GM18519 (cell line): ENCODE measurements around the gene TUFM.
"Not testable (repeated sequence)": the region's sequence is repeated elsewhere in the genome, so short reads cannot be mapped to it uniquely, and the experiment has no call there.

ENCODE experiments used
- ATAC-seq: cut with Tn5 transposase; IDR thresholded peaks from one replicate; pipeline ENCODE4 v1.9.1; 2021; ENCODE audit warnings: mild to moderate bottlenecking, moderate library complexity; ENCODE audit not compliant: unreplicated experiment, low FRiP score

Gene TUFM

DNA sequence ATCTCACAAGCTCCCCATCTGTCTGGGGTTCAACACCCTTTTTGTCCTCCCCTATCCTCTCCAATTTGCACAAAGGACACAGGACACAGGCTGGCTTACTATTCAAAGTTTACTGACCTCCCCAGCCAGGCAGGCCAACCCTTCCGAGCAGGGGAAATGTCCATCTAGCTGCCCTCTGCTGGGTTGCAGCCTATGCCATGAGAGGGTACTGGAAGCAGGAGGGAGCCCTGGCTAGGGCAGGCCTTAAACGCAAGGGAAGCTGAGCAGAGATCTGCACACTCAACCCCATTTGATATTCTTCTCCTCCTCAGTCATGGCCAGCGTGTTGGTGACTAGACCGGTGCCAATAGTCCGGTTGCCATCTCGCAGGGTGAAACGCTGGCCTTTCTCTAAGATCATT is 3.5 kb downstream of the TUFM start:
- no peak for ATAC-seq

DNA sequence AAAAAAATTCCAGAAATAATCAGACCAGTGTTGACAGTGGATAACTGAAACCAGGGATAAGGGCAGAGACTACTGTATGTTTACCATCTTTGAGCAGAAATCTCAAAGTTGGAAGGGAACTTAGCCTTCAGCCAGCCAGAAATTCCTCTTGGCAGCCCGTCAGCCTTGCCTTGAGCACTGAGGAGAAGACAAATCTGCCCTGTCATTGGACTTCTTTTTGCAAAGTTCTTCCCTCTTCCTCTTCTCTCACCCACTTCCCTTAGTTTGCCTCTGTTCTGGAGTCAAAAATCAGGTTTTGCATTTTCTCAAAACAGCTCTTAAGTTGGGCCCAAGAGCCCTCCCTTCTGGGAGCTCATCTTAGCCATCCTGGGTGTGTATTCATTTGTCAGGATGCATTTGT is 6.2 kb downstream of the TUFM start:
- ATAC-seq: no peak

DNA sequence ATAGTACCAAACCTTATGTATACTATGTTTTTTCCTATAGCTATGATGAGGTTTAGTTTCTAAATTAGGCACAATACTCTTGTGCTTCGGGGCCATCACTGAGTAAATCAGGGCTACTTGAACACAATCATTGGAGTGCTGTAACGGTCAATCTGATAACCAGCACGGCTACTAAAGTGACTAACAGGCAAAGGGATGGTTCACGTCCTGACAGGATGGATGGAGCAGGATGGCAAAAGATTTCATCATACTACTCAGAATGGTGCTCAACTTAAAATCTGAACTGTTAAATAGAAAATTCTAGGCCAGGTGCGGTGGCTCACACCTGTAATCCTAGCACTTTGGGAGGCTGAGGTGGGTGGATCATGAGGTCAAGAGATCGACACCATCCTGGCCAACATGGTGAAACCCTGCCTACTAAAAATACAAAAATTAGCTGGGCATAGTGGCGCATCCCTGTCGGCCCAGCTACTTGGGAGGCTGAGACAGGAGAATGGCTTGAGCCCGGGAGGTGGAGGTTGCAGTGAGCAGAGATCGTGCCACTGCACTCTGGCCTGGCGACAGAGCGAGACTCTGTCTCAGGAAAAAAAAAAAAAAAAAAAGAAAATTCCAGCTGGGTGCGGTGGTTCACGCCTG is 7.0 kb downstream of the TUFM start:
- no peak for ATAC-seq

DNA sequence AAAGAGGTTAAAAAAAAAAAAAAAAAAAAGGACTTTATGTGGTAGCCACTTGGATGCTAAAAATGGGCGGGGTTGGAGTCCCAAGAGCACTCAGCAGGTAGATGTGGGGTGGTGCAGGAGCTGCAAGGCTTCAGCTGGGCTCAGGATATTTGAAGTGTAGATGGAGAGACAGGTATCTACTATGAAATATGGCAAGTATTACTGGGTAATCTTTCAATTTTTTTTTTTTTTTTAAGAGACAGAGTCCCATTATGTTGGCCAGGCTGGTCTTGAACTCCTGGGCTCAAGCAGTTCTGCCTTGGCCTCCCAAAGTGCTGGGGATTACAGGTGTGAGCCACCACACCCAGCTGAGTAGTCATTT is 7.6 kb downstream of the TUFM start:
- ATAC-seq: no peak

DNA sequence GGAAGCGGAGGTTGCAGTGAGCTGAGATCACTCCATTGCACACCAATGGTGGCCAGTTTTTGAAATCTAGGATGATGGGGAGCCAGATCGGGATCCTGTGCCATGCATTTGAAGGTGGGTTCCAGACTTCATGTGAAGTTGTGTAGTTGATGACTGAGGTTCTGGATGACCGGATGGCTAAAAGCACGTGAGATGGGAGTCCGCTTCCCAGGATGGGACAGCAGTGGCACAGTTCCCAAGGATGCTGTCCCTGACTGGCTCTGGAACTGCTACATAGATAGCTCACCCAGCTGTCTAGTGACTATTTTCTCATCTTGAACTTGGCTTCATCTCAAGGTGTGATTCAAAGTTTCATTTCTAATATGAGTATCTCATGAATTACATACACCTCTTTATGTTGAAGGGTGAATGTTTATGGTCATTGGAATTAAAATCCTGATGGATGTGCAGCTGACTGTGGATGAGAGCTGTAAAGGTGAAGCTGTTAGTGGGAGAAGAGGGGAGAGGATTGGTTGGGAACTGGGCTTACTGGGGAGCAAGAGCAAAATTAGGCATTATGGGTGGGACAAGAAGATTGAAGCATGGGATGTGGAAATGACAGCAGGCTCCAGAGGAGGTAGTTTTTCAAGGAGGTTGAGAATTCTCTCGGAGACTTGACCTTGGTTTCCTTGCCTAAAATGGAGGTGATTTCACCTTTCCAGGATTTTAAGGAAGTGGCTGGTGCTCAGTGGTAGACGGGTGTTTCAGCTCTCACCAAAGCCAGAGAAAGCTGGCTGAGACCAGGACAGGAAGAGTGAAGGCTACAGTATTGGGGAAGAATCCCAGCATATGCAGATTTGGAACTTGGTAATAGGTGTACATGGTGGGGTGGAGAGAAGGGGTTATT is 8.2 kb downstream of the TUFM start:
- ATAC-seq: no peak

DNA sequence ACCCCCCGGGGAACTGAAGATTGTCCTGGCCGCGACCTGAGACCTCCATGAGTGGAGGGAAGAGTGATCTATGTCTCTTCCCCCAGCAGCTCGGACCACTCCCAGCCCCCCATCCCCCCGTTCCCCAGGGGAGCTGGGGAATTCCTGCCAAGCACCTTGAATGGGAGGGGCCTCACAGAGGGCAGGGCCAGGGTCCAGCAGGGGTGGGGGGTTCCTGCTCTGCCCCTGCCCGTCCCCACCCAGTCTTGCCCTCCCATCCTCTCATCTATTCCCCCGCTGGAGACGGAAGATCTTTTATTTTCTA is 9.4 kb downstream of the TUFM start:
- ATAC-seq: no peak

DNA sequence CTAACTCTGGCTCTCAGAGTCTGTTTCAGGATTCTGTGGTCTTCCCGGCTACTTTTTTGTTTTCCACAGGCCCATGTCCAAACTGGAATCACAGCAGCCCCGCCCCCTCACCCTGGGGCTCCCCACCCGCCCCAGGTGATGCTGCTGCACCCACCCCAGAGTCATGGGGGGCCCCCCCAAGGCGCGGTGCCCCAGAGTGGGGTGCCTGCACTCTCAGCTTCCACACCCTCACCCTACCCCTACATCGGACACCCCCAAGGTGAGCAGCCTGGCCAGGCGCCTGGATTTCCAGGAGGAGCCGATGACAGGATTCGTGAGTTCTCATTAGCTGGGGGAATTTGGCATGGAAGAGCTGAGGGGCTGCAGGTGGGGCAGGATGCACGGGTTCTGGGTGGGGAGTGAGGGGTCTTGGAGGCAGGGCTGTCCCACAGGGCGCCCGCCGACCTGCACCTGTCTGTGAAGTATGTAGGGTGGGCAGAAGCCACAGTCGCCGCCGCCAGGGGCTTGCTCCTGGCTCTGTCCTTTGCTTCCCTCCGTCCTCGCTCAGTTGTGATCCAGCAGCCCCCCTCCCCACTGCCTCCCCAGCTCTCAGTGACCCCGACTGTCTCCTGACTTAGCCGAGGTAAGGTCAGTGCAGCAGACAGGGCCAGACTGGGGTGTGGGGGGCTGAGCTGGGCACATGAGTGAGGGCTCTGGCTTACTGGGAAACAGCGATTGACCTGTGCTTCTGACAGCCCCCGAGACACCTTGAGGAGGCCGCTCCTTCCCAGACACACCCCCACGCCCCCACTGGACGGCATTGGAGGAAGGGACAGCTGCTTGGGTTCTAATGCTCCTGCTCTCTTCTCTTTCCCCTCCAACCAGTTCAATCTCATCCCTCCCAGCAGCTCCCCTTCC is 10.0 kb downstream of the TUFM start:
- ATAC-seq: no peak

DNA sequence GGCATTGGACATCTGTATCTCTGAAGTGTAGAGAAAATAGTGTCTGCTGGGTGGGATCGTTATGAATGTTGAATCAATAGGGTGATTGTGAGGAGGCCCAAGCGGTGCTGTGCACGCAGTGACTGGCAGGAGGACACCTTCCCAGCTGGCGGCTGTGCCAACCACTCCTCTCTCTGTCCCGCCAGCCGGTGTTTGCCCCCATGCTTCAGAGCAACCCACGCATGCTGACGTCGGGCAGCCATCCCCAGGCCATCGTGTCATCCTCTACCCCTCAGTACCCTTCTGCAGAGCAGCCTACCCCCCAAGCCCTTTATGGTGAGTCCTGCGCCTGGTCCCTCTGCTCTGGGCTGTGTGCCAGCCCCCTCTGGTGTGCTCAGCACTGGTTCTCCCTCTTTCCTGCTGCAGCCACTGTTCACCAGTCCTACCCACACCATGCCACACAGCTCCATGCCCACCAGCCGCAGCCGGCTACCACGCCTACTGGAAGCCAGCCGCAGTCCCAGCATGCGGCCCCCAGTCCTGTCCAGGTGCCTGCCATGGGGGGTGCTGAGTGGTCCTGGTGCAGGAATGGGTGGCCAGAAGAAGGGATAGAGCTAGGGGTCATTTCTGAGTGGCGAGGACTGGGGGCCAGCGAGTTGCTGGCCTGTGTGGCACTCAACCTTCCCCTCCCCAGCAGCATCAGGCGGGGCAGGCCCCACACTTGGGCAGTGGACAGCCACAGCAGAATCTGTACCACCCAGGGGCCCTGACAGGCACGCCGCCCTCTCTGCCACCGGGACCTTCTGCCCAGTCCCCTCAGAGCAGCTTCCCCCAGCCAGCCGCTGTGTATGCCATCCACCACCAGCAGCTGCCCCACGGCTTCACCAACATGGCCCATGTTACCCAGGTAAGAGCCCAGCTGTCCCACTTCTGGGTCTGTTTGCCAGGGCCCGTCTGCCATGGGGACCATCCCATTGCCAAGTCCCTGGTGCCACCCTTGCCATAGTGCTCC is 11.0 kb downstream of the TUFM start:
- no peak for ATAC-seq

DNA sequence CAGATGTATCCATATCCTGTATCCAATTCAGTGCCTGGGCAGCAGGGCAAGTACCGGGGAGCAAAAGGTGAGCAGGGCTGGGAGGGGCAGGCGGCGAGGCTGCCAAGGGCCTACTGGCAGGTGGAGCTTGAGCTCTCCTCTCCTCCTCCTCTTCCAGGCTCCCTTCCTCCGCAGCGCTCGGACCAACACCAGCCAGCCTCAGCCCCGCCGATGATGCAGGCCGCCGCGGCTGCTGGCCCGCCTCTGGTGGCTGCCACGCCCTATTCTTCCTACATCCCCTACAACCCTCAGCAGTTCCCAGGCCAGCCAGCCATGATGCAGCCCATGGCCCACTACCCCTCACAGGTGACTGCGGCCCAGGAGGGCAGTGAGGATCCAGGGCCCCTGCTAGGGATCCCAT is 11.8 kb downstream of the TUFM start:
- ATAC-seq: no peak

DNA sequence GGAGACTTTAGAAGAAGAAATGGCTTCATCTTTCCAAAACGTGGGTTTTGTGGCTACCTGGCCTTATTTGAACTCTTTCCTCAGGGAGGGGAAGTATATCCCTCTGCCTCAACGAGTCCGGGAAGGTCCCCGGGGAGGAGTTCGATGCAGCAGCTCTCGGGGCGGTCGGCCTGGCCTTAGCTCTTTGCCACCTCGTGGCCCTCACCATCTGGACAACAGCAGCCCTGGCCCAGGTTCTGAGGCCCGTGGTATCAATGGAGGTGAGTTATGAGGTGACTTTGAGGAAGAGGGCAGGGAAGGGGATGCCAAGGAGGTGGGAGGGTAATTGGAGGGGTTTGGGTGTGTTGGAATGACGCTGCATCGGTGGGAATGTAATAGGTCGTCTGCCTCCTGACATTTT is 15.6 kb downstream of the TUFM start:
- ATAC-seq: no peak

DNA sequence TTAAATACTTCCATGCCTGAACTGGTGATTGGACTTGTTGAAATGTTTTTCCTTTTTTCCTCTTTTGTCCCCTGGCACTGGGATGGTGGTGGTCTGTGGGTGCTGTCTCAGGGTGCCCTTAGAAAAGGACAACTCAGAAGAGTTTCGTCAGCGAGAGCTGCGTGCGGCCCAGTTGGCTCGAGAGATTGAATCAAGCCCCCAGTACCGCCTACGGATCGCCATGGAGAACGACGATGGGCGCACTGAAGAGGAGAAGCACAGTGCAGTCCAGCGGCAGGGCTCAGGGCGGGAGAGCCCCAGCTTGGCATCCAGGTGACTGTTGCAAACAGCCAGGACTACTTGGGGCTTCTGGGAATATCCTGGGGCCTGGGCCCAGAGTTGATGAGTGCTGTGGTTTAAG is 16.4 kb downstream of the TUFM start:
- ATAC-seq: no peak

DNA sequence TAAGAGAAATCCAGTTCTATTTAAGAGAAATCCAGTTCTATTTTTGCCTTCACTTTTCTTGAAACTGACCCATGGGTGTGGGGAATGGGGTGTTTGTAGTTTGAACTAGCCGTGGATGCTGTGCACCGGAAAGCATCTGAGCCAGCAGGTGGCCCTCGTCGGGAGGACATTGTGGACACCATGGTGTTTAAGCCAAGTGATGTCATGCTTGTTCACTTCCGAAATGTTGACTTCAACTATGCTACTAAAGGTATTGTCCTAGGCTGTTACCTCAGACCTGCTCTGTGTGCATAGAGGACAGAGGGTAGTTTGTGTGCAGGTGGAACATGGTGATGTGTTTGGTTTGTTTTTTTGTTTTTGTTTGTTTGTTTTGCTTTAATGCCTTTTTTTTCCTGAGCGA is 20.0 kb downstream of the TUFM start:
- ATAC-seq: no peak

DNA sequence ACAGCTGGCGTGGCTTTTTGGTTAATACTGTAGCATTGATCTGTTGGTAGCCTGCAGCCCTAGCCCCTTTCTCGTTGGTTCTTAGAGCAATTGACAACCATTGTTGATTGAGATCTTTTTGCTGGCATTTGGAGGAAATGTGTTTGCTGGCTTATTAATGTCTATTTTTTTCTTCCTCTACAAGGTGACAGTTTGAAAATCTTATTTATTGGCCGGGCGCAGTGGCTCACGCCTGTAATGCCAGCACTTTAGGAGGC is 21.5 kb downstream of the TUFM start:
- no peak for ATAC-seq

DNA sequence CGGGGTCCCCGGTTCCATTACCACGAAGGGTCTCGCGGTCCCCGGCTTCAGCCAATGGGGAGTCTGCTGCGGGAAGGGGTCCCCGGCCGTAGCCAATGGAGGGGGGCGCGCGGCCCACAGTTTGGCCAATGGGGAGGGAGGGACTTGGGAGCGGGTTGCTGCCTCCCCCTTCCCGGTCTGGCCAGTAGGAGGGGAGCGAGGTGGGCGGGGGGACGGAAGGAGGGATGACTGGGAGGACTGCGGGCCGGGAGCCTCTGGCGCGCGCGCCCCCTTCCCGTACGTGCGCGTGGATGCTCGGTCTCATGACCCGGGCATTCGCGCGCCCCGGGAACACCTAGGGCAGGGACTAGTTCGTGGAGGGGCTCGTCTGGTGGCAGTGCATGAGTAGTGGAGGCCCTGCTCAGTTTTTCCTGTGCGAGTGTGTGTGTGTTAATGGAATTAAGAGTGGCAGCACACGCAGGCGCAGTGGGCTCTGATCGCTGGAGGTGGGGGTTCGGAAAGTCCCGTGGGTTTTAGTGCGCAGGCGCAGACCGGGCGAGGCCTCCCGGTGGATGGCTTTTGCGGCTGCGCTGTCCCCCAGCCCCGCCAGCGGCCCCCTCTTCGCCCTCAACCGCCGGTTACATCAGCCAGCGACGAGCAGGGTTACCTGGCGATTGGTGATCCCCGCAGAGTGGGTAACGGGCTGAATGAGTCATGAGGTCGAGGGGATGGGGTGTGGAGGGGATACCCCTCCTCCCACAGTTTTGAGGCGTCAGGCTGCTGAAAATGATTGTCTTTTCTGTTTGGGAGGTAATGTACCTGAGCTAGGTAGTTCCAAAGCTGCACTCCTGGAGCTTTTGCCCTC is 22.1 kb downstream of the TUFM start:
- ATAC-seq: peak; percentile 24

DNA sequence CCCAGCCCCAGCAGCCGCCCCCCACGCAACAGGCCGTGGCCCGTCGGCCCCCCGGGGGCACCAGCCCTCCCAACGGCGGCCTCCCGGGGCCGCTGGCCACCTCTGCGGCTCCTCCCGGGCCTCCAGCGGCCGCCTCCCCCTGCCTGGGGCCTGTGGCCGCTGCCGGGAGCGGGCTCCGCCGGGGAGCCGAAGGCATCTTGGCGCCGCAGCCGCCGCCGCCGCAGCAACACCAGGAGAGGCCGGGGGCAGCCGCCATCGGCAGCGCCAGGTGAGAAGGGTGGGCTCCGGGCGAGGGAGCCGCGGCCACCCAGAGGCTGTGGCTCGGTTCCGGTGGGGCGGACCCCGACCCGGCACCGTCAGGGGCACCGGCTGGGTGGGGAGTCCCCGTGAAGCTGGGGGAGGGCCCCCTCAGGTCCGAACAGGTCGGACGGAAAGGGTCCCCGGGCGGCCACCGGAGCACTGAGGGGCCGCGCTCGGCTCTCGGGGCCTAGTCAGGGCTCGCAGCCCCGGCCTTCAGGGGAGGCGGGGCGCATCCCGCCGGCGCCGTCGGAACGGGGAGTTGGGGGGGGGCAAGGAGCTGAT is 22.8 kb downstream of the TUFM start:
- peak; percentile 20 for ATAC-seq

DNA sequence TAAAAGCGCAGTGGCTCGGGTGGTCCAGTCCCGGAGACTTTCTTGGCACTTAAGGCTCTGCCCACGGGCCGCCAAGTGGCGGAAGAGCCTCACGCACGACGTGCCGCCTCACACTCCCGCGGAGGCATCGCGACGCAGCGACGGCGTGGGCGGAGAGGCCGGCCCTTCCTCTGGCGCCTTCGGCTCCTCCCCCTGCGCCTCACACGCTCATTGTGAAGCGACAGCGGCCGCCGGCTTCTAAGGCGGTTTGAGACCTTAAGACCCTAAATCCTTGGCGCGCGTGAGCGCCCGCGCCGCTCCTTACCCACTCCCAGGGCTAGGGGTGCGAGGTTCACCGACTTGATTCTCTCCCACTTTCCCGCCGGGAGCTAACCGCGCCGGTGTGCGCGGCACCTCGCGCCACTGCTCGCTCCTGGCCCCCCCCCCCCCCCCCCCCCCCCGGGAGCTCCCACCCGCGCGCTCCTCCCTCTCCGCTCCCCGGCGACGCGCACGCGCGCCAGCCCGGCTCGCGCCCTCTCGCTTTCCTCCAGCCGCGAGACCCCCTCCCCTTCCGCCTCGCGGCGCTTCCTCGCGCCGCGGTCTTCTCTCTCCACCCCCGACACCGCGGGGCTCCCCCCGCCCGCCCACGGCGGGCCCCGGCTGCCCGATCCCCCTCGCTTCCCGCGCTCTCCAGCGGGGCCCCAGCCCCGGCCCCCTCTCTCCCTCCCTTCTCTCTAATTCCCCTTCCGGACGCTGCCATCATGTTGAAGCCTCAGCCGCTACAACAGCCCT is 23.4 kb downstream of the TUFM start, which contains the start of gene ATXN2L:
Gene ATXN2L, plus strand, starts transcription at position 480 of the 771 bp plus-strand sequence. Its CDS starts 261 bp downstream, at position 741.
- peak; percentile 41 for ATAC-seq

DNA sequence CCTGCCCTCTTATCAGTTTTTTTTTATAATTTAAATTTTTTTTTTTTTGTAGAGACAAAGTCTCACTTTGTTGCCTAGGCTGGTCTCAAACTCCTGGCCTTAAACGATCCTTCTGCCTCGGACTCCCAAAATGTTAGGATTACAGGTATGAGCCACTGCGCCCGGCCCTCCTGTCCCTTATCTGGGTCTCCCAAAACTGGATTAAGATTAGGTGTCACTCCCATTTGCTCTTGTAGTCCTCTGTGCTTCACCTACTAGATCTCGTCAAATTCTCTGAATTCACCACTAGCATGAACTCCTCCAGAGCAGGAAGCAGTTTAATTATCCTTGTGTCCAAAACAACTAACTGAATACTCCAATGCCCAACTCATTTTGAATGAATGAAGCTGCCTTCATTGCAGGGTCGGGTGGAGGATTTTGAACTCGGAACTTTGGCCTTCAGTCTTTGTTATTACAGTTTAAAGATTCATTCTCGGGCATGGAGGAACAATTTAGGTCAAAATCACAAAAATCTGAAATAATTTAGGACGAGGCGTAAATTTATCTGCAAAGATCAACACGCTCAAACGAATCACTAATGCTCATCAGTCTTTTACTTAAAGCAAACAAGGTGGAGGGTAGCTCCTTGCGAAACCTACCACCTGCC is 24.2 kb downstream of the TUFM start:
- ATAC-seq: no peak

DNA sequence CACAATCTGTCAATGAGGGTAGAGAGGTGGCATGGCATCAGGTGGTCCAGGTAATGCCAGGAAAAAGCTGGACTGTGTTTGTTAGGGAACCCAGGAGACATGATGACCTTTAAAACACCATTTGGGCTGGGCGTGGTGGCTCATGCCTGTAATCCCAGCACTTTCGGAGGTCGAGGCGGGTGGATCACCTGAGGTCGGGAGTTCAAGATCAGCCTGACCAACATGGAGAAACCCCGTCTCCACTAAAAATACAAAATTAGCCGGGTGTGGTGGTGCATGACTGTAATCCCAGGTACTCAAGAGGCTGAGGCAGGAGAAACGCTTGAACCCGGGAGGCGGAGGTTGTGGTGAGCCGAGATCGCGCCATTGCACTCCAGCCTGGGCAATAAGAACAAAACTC is 25.6 kb downstream of the TUFM start:
- ATAC-seq: not testable (repeated sequence)
